Brain microvascular endothelial cell (primary cell): Measurements from ENCODE around the gene SCN5A.

Experiments used
- DNase-seq: peaks from one replicate; pipeline ENCODE4 v3.0.0-alpha.2; 2020
- H3K27ac ChIP-seq: fragments of 250-450 bp; sonication (Bioruptor Pico); 2 replicates; pipeline ENCODE4 v1.5.1; 2020; ENCODE audit warnings: mild to moderate bottlenecking, moderate library complexity
- H3K27me3 ChIP-seq: fragments of 250-450 bp; sonication (Bioruptor Pico); replicated peaks from 2 replicates; pipeline ENCODE4 v1.5.1; 2020; ENCODE audit warnings: mild to moderate bottlenecking
- H3K36me3 ChIP-seq: fragments of 250-450 bp; sonication (Bioruptor Pico); replicated peaks from 2 replicates; pipeline ENCODE4 v1.5.1; 2020; ENCODE audit warnings: mild to moderate bottlenecking
- H3K4me3 ChIP-seq: 2 replicates; pipeline ENCODE4 v1.5.1; 2011; ENCODE audit warnings: low read depth, mild to moderate bottlenecking, control low read depth, low read length, moderate library complexity
- in situ Hi-C: cut with HindIII; loops from 2 replicates; pipeline ENCODE4 v1.10.0; 2017; ENCODE audit warnings: low sequenced_read_pairs, low pct_ligation_motif_present
- TF ChIP-seq, protein P1 (sequence below): IDR thresholded peaks from 2 replicates; pipeline ENCODE4 v1.5.1; 2011; ENCODE audit warnings: low read depth, mild to moderate bottlenecking, moderate library complexity, low read length, control low read depth, inconsistent platforms; ENCODE audit errors: missing control alignments

The SCN5A gene

DNA sequence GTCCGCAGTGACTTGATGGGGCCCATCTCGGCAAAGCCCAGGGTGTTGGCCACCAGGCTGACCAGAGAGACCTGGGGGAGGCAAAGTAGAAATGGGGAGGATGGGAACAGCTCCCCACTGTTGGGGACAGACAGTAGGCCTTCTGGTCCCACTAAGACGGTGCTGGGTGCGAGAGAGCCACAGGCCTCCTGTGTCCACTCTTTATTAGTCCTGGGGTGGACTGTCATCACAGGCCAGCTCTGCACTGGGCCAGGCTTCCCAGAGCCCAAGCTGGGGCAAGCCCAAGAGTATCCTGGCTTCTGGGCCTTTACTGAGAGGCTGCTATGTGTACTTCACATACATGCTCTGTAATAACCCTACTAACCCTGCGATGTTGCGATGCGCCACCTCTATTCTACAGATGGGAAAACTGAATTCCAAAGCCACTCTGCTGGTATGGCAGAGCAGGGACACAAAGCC lies 87.0 kb downstream of the SCN5A start:
- no peak for DNase-seq
- in situ Hi-C loops, result no loop called here
- TF ChIP-seq, protein P1, sequence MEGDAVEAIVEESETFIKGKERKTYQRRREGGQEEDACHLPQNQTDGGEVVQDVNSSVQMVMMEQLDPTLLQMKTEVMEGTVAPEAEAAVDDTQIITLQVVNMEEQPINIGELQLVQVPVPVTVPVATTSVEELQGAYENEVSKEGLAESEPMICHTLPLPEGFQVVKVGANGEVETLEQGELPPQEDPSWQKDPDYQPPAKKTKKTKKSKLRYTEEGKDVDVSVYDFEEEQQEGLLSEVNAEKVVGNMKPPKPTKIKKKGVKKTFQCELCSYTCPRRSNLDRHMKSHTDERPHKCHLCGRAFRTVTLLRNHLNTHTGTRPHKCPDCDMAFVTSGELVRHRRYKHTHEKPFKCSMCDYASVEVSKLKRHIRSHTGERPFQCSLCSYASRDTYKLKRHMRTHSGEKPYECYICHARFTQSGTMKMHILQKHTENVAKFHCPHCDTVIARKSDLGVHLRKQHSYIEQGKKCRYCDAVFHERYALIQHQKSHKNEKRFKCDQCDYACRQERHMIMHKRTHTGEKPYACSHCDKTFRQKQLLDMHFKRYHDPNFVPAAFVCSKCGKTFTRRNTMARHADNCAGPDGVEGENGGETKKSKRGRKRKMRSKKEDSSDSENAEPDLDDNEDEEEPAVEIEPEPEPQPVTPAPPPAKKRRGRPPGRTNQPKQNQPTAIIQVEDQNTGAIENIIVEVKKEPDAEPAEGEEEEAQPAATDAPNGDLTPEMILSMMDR, result no peak
- H3K27ac ChIP-seq, result no peak overlapping the region
- H3K36me3 ChIP-seq, result no peaks in the 10 kb centered on the region
- no peaks in the 10 kb centered on the region for H3K27me3 ChIP-seq
- no peak overlapping the region for H3K4me3 ChIP-seq

DNA sequence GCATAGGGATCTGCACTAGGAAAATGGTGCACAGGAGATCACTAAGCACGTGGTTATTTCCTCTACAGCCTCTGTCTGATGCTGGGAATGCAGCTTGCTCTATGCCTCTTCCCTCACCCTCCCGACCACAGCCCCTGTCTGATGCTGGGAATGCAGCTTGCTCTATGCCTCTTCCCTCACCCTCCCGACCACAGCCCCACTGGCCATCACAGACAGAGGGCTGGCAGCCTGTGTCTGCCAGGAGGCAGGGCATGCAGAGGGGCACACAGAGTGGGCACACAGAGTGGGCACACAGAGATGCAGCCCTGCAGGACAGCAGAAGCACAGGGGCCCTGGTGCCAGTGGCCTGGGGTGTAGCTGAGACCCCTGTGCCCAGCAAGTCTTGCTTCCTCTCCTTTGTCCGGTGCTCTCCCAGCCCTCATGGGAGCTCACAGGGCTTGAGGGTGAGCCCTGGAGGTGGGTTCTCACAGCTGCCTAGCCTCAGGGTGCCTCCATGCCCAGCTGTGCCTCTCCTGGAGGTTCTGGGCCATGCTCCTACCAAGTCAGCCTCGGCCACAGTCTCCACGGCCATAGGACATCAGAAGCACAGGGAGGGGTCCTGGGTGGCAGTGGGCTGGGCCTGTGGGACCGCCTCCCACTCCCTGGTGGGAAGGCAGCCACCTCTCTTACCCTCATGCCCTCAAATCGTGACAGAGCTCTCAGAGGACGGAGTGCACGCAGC lies 87.6 kb downstream of the SCN5A start:
- H3K36me3 ChIP-seq, result no peaks in the 10 kb centered on the region
- TF ChIP-seq, protein P1, result no peak
- DNase-seq, result no peak
- in situ Hi-C loops, result no loop called here
- no peaks in the 10 kb centered on the region for H3K27me3 ChIP-seq
- no peak overlapping the region for H3K4me3 ChIP-seq
- no peak overlapping the region for H3K27ac ChIP-seq

GRCh38 chr3:38560996-38561717 lies 88.3 kb downstream of the SCN5A start:
- Histone ChIP-seq H3K4me3 (no peak overlapping the region), H3K36me3 (no peaks in the 10 kb centered on the region), H3K27ac (no peak overlapping the region), H3K27me3 (no peaks in the 10 kb centered on the region)
- TF ChIP-seq, protein P1, result no peak
- DNase-seq, result no peak
- in situ Hi-C loops, result no loop called here

- in situ Hi-C loops, result no loop called here
- no peak overlapping the region for H3K27ac ChIP-seq
- no peaks in the 10 kb centered on the region for H3K27me3 ChIP-seq
- no peak for DNase-seq
- H3K4me3 ChIP-seq, result no peak overlapping the region
- no peaks in the 10 kb centered on the region for H3K36me3 ChIP-seq
- TF ChIP-seq, protein P1, result peak; percentile 27
Observed at GRCh38 chr3:38560284-38560683, 89.2 kb downstream of the SCN5A start.

DNA sequence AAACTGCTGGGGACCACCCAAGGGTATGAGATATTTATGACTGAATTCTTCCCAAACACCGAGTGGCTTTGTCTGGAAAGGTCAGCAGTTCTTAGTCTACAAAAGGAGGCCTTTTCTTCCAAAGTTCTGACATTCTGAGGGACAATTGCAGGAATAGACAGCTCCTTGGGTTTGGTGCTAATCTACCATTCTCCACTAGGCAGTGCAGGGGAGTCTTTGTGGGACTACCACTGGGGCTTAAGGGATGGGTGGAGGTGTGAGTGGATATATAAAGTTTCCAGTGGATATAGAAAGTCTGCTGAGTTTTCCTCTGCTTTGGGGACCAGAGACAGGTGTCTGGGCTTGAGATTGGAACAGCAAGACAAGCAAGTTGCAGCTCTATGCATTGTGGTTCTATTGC lies 90.6 kb downstream of the SCN5A start:
- TF ChIP-seq, protein P1, result no peak
- DNase-seq, result no peak
- Histone ChIP-seq H3K36me3 (no peaks in the 10 kb centered on the region), H3K4me3 (no peak overlapping the region), H3K27me3 (no peaks in the 10 kb centered on the region), H3K27ac (no peak overlapping the region)
- in situ Hi-C loops, result no loop called here
